ENCODE data around the gene ATP5PD.

GRCh38 chr17:75077072-75077495, 30.3 kb upstream of the ATP5PD start:
- no peak for TF ChIP-seq CTCF (IDR thresholded peaks at IDR 0.05)
- TF ChIP-seq POLR2AphosphoS5 (IDR thresholded peaks at IDR 0.05), result no peak

Measured in sigmoid colon (tissue), 4 donors.